Esophagus mucosa (tissue), 1 donor: ENCODE measurements around the gene TANC1. TPM values are rescaled to one million over a fixed set of nuclear protein-coding genes. Genes with fewer than 3 reads are reported as not detected.

ENCODE experiments used
- ATAC-seq: fragments of 200-7000 bp; cut with Tn5 transposase; one replicate; pipeline ENCODE4 v1.9.1; 2020
- total RNA-seq: library from RNA; stranded (reverse); gene quantifications from one replicate; pipeline ENCODE4 v1.2.4, GENCODE V29; 2023
- donor health status: DM: yes; HTN: yes; CAD: no.

The TANC1 gene
- total RNA-seq, 1 donor from 2014 or later, result 23.8 TPM

GRCh38 chr2:159229476-159230144 lies 261.2 kb downstream of the TANC1 start:
- ATAC-seq, result no peak

- no peak for ATAC-seq
Observed at GRCh38 chr2:159230145-159230877, 261.9 kb downstream of the TANC1 start.

DNA sequence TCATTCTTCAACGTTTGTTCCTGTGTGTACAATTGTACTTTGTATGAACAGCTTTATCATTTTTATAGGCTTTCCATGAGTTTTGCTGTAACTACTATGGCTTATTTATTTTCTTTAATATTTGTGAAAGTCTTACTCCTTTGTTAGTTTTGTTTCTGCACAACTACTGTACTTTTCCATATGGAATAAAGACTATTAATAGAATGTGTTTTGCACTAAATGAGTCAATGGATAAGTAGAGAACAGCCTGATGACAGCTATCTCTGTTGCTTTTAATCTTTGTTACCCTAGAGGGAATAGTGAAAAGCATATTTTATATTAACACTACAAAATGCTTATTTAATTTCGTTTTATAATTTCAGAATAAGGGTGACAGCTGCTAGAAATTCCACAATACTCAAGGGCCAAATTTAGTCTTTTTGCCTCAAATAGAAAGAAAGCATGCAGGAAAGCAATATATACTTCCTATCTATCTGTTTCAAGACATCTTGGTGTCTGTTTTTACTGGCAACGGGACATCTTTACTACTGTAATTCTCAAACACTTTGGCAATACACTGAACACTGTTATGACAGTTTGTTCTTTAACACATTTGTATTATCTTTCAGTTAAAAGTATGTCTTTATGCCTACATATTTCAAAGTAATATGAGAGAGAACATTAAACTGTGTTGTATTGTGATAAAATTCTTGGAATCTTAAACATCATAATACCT lies 264.2 kb downstream of the TANC1 start:
- no peak for ATAC-seq

GRCh38 chr2:159234868-159235267 lies 266.4 kb downstream of the TANC1 start:
- no peak for ATAC-seq

DNA sequence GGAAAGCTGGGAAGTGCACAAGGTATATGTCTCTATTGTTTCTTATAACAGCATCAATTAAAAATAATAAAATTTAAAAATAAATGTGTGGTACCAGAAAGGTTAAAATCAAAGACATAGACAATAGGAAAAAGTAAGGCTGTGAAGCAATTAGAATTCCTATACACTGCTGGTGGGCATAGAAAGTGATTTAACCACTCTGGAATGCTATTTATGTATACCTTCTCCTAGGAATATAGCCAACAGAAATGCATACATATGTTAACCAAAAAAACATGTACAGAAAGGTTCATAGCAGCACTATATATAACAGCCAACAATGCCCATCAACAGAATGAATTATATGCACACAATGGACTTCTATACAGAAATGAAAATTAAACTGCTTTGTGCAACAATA lies 275.1 kb downstream of the TANC1 start:
- ATAC-seq, result no peak

DNA sequence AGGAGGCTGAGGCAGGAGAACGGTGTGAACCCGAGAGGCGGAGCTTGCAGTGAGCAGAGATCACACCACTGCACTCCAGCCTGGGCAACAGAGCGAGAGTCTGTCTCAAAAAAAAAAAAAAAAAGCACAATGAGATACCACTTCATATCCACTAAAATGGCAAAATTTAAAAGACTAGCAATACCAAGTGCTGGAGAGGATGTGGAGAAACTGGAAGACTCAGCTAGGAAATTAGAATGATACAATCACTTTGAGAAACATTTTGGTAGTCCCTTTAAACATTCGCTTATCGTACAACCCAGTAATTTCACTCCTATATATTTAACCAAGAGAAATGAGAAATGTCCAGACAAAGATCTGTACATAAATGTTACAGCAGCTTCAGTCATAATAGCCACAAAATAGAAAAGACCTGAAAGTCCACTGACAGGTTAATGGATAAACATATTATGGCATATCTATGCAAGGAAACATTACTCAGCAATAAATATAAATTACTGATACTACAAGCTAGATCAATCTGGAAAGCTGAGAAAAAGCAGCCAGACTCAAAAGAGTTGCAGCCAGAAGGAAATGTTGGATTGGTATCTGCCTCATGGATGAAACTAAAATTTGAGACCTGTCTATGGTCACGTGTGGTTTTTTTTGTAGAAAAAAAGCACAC lies 278.0 kb downstream of the TANC1 start:
- no peak for ATAC-seq

- ATAC-seq, result peak; percentile 92
Observed at GRCh38 chr2:159249990-159250715, 281.7 kb downstream of the TANC1 start.

GRCh38 chr2:159251296-159252173 lies 283.1 kb downstream of the TANC1 start:
- no peak for ATAC-seq

DNA sequence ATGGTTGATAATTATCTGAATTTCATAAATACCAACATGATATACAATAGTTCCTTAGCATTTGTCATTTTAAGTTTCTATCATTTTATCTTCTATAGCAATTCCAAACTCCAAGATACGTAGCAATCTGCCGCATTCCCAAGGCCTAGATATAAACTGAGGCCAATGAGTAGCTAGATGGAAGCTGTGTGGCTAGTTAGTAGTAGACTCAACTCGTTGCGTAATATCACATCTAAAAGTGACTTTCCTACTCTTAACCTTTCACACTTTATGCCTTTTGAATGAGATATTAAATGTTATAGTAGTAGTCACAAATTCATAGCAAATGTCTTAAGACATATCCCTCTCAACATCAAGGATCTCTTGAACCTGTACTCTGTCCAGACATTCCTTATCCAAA lies 284.5 kb downstream of the TANC1 start:
- ATAC-seq, result no peak

GRCh38 chr2:159256159-159256558 lies 287.7 kb downstream of the TANC1 start:
- ATAC-seq, result no peak

- no peak for ATAC-seq
Observed at GRCh38 chr2:159262226-159262625, 293.8 kb downstream of the TANC1 start.

DNA sequence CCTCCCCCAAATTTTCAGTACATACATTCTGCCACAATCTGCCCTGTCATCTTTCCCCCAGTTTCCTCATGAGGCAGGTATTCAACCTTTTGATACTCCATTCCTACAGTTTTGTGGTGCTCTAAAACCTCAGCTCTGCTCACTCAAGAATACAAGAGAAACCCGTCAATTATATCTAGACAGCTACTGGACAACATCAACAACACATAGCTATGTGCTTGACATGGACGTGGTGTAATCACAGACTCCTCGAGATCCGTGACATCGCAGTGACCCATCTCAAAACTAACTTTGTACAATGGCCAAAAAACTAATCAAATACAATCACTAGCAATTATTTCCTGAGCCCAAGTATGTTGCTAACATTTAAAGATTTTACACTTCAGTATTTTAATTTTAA lies 294.5 kb downstream of the TANC1 start:
- no peak for ATAC-seq

GRCh38 chr2:159265171-159265576 lies 296.7 kb downstream of the TANC1 start:
- ATAC-seq, result no peak

DNA sequence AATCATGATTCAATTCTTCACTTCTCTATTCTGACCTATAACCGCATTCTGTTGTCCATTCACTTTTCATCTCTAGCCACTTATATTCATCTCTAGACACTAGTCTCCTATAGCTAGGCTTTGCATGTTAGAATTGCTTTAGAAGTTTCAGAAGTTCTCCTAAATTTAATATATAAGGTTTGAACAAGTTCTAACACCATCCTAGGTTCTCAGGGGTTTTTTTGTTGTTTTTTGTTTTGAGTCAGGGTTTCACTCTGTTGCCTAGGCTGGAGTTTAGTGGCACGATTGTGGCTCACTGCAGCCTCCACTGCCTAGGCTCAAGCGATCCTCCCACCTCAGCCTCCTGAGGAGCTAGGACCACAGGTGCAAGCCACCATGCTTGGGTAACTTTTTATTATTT lies 298.1 kb downstream of the TANC1 start:
- no peak for ATAC-seq

DNA sequence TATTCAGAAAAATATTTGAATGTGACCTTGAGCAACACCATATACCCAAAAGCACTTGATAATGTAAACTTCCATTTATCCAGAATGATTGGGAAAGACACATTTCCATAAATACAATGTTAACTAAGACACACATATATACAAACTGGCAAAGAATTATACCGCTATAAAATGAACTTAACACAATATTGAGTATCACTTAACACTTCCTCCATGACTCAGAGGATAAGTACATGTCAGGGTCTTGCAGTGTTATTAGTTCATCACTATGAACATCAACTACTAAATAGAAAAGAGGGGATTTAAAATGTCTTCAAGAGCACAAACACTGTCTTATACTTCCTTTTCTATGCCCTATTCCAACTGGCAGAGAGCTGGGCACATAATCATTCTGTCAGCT lies 299.5 kb downstream of the TANC1 start:
- ATAC-seq, result no peak

DNA sequence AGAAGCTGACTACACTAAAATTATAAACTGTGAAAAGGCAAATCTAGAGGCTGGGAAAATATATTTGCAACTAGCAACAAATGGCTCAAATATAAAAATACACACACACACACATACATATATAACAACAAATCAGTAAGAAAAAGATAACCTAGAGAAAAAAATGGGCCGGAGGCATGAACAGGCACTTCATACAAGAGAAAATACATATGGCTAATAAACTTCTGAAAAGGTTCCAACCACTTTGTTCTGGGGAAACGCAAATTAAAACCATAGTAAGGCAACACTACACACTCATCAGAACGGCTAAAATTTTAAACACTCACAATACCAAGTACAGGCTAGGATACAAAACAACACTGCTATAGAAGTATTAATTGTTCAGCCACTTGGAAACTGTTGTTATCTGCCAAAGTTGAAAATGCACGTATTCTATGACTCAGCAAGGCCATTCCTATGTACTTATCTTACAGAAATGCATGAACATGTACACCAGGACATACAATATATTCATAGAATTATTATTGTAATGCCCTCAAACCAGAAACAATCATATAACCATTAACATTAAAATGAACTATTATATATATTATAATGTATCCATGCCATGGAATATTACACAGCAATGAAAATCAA lies 302.4 kb downstream of the TANC1 start:
- ATAC-seq, result no peak

DNA sequence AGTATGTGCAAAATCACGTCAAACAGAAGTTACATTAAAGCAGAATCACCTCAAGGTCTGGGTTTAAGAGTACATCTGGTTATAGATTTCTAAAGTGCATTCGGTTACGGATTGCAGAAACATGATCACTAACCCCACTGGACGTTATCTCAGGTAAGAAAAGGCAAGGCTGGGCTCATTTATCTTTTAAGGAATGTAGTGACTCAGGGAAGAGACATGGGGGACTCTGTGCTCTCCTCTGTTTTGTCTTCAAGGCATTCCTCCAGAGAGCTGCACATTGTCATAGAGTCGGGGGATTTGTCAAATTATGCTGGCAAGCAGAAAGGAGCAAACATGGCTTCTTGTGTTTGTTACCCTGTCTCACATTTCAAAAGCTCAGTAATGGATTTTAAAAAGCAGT lies 303.7 kb downstream of the TANC1 start:
- no peak for ATAC-seq

GRCh38 chr2:159275111-159275510 lies 306.7 kb downstream of the TANC1 start:
- no peak for ATAC-seq

DNA sequence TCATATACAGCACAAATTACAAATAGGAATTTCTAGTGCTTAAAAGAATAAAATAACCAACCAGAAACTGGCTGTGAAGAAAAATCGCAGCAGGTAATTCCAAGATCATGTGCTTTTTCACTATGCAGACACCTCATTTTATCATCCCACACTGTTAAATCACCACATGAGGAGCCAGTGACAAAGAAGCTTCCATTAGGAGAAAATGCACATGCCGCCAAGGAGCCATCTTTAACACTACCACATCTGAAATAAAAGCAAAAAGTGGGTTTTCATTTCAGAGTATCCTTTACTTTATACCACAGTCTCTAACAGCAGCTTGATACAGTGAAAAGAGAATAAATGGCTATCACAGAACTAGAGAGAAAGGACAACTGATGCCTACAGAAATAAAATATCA lies 311.3 kb downstream of the TANC1 start:
- ATAC-seq, result no peak

DNA sequence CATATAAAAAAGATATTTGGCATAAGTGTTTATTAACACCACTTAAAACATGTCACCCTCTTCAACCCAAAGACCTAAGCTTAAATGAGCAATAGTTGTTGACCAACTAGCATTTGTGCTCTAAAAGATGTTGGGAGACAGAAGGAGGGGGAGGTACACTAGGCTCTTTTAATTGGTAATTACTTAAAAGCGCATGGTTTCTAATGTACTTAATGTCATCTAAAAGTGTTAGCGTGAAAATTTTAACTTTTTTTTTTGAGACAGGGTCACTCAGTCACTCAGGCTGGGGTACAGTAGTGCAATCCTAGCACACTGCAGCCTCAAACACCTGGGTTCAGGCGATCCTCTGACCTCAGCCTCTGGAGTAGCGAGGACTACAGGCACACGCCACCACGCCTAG lies 312.6 kb downstream of the TANC1 start:
- no peak for ATAC-seq
